Activated CD4-positive, alpha-beta T cell treated with anti-CD3 and anti-CD28 coated beads, Interleukin-2, amount 10 ng/mL, durations not matched to agents 24 days and 14 days (primary cell): ENCODE results near the gene PPDPF. TPM values are rescaled to one million over a fixed set of nuclear protein-coding genes. Genes with fewer than 3 reads are reported as not detected.

Experiments used
- DNase-seq: peaks from one replicate; pipeline ENCODE4 v3.0.0; 2022
- H3K27ac Mint-ChIP-seq: one replicate; pipeline ENCODE4 v1.8.0; 2022; ENCODE audit warnings: mild to moderate bottlenecking, mixed read lengths
- H3K27me3 Mint-ChIP-seq: one replicate; pipeline ENCODE4 v1.8.0; 2022; ENCODE audit warnings: mixed read lengths
- H3K36me3 Mint-ChIP-seq: one replicate; pipeline ENCODE4 v1.8.0; 2022; ENCODE audit warnings: low read depth, mild to moderate bottlenecking, mixed read lengths
- H3K4me1 Mint-ChIP-seq: one replicate; pipeline ENCODE4 v1.8.0; 2021; ENCODE audit warnings: mixed read lengths
- H3K4me3 Mint-ChIP-seq: one replicate; pipeline ENCODE4 v1.8.0; 2022; ENCODE audit warnings: mild to moderate bottlenecking, moderate library complexity, mixed read lengths
- H3K9me3 Mint-ChIP-seq: one replicate; pipeline ENCODE4 v1.8.0; 2021; ENCODE audit warnings: mixed read lengths
- intact Hi-C: fragments of 100-400 bp; cut with micrococcal nuclease; formaldehyde crosslinking; loops from one replicate; pipeline ENCODE4 v1.15.1; 2023
- total RNA-seq: library from RNA; stranded (reverse); gene quantifications from 2 replicates; pipeline ENCODE4 v1.2.3, GENCODE V29; 2022

The PPDPF gene
- total RNA-seq, 1 donor from 2014 or later, result 130 TPM

DNA sequence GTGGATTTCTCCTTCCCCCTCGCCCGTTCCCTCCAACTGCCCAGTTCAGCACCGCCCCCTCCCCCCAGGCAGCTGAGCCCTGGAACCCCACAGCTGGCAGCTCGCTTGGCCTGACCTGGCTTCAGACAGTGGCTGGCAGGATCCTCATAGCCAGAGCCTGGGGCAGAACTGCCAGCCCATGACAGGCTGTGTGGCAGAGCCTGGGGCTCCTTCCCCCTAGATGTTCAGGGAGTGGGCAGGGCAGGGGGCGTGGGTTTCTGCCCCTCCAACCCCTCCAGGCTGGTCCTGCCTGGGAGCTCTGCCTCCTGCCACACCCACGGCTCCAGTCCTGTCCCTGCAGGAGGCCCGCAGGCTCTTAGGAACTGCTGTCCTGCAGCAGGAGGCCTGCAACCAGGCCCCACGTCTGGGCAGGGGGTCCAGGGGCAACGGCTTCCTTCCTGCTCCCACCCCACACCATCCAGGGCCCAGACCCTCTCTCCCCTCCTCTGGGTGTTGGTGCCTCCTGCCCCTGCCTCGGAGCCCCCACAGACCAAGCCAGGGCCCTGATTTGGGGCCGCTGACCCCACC, 38.5 kb upstream of the PPDPF start:
- H3K36me3 Mint-ChIP-seq, result no peaks in the 10 kb centered on the region
- no peak overlapping the region for H3K27ac Mint-ChIP-seq
- intact Hi-C loops, result no loop called here
- peaks cover 18% of the 10 kb centered on the region for H3K27me3 Mint-ChIP-seq
- H3K4me3 Mint-ChIP-seq, result no peak overlapping the region
- no peaks in the 10 kb centered on the region for H3K9me3 Mint-ChIP-seq
- H3K4me1 Mint-ChIP-seq, result peaks cover 1% of the 10 kb centered on the region
- no peak for DNase-seq

DNA sequence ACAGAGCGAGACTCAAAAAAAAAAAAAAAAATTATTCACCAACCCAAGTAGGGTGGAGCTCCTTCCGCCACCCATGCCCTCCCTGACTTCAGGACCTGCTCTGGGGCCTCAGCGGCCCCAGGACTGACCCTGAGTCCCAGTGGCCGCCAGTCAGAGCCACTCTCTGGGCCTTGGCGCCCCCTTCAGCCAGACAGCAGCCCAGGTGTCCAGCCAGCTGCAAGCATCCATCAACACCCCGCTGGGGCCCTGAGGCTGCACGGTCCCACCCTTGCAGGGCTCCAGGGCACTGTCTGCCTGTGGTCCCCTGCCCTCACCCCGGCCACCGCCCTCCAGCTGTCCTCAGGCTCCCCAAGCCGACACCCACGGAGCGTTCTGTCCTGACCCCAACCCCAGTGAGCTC, 36.7 kb upstream of the PPDPF start:
- Mint-ChIP-seq H3K9me3 (no peaks in the 10 kb centered on the region), H3K4me1 (peaks cover 1% of the 10 kb centered on the region), H3K27me3 (peaks cover 19% of the 10 kb centered on the region), H3K36me3 (no peaks in the 10 kb centered on the region), H3K4me3 (no peak overlapping the region), H3K27ac (no peak overlapping the region)
- no peak for DNase-seq
- intact Hi-C loops, result no loop called here

DNA sequence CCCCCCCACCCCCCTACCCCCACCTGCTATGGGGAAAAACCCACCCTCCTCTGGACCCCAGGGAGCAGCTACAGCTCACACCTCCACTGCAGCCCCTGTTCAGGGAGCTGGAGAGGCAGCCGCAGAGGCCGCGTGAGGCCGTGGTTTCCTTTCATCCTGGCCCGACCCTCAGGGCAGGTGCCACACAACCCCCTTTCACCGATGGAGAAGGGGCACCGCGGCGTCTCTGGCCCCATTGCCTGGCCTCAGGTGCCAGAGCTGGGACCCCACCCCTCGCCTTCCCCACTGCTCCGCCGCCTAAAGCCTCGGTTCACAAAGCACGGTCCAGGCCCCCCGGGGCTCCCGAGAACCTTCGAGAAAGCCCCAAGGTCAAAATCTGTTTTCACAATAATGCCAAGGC, 36.3 kb upstream of the PPDPF start:
- Mint-ChIP-seq H3K4me1 (peaks cover 1% of the 10 kb centered on the region), H3K4me3 (no peak overlapping the region), H3K27me3 (peaks cover 20% of the 10 kb centered on the region), H3K9me3 (no peaks in the 10 kb centered on the region), H3K36me3 (no peaks in the 10 kb centered on the region), H3K27ac (no peak overlapping the region)
- DNase-seq, result no peak
- intact Hi-C loops, result no loop called here

DNA sequence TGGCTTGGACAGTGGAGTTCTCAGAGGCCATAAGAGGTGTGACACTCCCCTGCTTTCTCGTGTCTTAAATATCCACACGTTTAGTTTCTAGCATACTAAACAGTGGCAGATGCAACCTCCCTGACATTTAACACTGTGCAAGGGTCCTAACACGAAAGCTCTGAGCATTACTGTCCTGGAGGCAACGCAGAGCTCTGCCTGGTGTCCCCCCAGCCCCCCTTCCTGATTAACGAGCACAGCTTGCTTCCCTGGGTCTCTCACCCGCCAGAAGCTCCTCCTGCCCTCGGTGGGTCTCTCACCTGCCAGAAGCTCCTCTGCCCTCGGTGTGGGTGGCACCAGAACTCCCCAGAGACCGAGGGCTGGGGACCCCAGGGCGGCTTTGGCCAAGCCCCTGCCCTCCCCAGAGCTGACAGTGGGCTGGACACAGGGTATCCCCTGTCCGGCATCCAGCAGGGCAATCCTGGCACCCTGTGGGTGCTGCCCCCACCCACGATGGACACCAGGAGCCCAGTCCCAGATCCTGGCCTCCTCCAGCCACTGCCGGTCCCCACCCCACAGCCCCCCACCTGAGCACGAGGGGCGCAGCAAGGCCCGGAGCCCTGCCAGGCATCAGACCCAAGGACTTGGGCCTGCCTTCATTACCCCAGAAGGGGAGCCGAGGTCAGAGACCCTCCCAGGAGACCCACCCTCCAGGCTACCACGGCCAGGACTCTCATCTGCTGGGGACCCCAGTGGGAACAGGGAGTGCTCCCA, 35.7 kb upstream of the PPDPF start:
- Mint-ChIP-seq H3K9me3 (no peaks in the 10 kb centered on the region), H3K27ac (no peak overlapping the region), H3K4me3 (no peak overlapping the region), H3K27me3 (peaks cover 23% of the 10 kb centered on the region), H3K4me1 (peaks cover 1% of the 10 kb centered on the region), H3K36me3 (no peaks in the 10 kb centered on the region)
- DNase-seq, result no peak
- intact Hi-C loops, result no loop called here

DNA sequence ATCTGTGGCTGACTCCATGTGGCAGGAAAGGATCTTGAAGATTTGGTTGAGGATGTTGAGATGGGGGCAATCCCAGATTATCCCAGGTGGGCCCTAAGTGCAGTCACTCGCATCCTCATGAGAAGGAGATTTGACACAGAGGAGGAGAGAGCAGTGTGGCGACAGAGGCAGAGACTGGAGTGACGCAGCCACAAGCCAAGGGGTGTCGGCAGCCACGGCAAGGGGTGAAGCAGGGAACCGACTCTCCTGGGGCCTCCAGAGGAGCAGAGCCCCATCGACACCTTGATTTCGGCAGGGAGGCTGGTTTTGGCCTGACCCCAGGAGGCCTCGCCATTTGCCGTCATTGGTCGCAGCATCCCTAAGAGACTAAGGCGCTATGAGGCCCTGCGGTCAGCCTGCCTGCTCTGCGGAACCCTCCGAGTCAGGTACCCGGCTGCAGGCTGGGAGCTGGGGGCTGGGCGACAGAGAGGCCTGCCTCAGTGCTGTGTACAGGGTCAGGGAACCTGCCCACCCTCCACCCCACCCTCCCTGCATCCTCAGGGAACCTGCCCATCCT, 34.2 kb upstream of the PPDPF start:
- no peak overlapping the region for H3K4me3 Mint-ChIP-seq
- no peaks in the 10 kb centered on the region for H3K36me3 Mint-ChIP-seq
- intact Hi-C loops, result no loop called here
- peaks cover 1% of the 10 kb centered on the region for H3K4me1 Mint-ChIP-seq
- no peak overlapping the region for H3K27ac Mint-ChIP-seq
- peaks cover 21% of the 10 kb centered on the region for H3K27me3 Mint-ChIP-seq
- no peak for DNase-seq
- H3K9me3 Mint-ChIP-seq, result no peaks in the 10 kb centered on the region

DNA sequence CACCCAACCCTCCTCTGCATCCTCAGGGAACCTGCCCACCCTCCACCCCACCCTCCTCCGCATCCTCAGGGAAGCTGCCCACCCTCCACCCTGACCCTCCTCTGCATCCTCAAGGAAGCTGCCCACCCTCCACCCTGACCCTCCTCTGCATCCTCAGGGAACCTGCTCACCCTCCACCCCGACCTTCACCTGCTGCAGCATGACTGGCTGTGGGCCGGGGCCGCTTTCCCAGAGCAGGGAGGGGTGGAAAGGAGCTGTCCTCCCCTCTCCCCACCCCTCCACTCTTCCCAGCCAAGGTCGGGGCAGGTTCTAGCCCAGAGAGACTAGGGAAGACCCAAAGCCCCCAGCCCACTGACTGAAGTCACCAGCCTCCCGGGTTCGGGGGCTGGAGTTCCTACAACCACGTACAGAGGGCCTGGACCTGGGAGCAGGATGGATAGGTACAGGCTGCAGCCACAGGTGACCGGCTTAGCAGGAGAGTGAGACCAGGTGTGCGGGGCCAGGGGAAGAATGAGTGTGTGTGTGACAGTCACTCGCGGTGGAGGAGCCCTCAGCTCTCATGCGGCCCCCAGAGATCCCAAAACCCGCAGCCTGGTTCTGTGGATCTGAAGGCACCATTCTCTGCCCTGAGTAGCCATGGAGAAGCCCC, 33.3 kb upstream of the PPDPF start:
- H3K4me3 Mint-ChIP-seq, result no peak overlapping the region

DNA sequence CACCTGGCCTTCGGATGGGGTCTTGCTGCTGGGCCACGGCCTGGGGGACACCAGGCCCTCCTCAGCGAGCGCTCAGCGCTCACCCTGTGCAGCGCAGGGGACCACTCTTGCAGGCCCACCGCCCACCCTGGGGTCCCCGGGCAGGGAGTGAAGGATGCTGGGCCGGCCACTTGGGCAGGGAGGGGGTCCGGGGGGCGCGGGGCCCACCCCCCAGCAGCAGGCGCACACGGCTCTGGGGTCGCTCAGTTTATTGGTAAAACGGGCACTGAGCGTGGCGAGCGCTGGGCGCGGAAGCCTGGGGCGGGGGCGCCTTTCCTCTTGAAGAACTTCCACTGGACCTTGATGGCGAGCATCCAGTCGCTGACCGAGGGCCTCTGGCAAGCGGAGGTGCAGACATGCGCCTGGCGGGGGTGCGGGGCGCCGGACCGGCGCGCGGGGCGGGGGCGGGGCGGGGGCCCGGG, 32.8 kb upstream of the PPDPF start:
- Mint-ChIP-seq H3K9me3 (peaks cover 9% of the 10 kb centered on the region), H3K36me3 (no peaks in the 10 kb centered on the region), H3K4me3 (no peak overlapping the region), H3K27ac (no peak overlapping the region), H3K27me3 (peaks cover 15% of the 10 kb centered on the region), H3K4me1 (peaks cover 1% of the 10 kb centered on the region)
- no peak for DNase-seq
- intact Hi-C loops, result no loop called here

More for the DNA sequence above, 33.3 kb upstream of the PPDPF start:
- H3K27me3 Mint-ChIP-seq, result peaks cover 18% of the 10 kb centered on the region
- peaks cover 1% of the 10 kb centered on the region for H3K4me1 Mint-ChIP-seq
- intact Hi-C loops, result no loop called here
- H3K9me3 Mint-ChIP-seq, result peaks cover 3% of the 10 kb centered on the region
- DNase-seq, result no peak
- no peak overlapping the region for H3K27ac Mint-ChIP-seq
- no peaks in the 10 kb centered on the region for H3K36me3 Mint-ChIP-seq

DNA sequence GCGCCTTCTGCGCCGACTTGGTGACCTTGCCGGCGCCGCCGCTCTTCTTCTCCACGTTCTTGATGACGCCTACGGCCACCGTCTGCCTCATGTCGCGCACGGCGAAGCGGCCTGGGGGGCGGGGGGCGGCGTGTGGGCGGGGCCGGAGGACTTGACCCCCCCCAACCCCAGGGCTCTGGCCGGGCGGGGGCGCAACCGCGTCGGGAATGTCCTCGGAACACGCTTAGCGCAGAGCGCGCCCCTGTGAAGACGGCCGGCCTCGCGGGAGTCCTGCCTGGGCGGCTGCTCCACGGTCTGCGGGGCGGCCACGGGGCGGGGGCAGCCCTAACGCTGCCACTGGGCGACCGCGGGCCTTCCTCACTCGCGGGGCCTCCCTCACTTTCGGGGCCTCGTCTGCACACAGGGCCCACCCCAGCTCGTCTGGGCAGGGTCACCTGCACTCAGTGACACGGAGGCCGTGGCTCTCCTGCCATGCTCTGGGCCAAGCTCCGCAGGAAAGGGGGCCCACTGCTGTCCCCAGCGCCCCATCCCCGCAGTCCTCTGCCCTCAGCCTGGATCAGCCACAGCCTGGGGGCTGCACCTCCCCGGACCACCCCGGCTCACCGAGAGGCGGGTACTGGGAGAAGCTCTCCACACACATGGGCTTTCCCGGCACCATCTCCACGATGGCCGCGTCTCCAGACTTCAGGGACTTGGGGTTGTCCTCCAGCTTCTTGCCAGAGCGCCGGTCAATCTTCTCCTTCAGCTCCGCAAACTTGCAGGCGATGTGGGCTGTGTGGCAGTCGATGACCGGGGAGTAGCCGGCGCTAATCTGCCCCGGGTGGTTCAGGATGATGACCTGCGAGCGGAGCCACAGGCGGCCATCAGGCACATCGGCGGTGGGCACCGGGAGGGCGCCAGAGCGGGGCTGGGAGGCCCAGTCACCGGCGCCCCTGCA, 32.0 kb upstream of the PPDPF start:
- DNase-seq, result no peak
- Mint-ChIP-seq H3K27me3 (peaks cover 13% of the 10 kb centered on the region), H3K27ac (no peak overlapping the region)

DNA sequence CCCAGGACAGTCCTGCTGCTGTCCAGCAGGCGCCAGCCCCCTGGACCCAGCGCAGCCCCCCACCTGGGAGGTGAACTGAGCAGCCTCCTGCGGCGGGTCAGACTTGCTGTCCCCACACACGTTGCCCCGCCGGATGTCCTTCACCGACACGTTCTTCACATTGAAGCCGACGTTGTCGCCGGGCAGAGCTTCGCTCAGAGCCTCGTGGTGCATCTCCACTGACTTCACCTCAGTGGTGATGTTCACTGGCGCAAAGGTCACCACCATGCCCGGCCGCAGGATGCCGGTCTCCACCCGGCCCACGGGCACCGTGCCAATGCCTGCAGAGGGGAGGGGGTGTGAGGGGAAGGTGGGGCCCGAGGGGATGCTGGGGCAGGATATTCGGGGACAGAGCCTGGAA, 30.1 kb upstream of the PPDPF start:
- no peaks in the 10 kb centered on the region for H3K4me1 Mint-ChIP-seq
- H3K9me3 Mint-ChIP-seq, result peaks cover 10% of the 10 kb centered on the region
- H3K27ac Mint-ChIP-seq, result no peak overlapping the region
- intact Hi-C loops, result no loop called here
- DNase-seq, result no peak
- H3K4me3 Mint-ChIP-seq, result no peak overlapping the region
- peaks cover 10% of the 10 kb centered on the region for H3K27me3 Mint-ChIP-seq
- H3K36me3 Mint-ChIP-seq, result no peaks in the 10 kb centered on the region

More for the DNA sequence above, 32.0 kb upstream of the PPDPF start:
- Mint-ChIP-seq H3K36me3 (no peaks in the 10 kb centered on the region), H3K4me1 (no peaks in the 10 kb centered on the region), H3K9me3 (peaks cover 10% of the 10 kb centered on the region), H3K4me3 (no peak overlapping the region)
- intact Hi-C loops, result no loop called here

DNA sequence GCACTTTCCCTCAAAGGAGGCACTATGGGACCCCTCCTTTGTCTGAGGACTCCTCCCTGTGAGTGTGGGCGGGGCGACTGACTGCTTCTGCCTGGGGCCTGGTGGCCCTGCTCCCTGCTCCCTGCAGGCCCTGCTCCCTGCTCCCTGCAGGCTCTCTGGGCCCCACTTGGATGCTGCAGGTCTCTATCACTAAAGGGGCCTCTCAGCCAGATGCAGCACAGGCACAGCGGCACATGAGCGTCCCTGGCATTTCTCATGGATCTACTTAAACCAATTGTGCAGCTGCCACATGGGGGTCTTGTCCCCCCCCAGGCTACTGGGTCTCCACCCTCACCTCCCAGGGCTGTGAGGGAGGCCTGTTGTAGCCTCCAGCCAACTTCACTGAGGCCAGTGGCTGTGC, 29.5 kb upstream of the PPDPF start:
- H3K36me3 Mint-ChIP-seq, result no peaks in the 10 kb centered on the region
- H3K4me1 Mint-ChIP-seq, result no peaks in the 10 kb centered on the region
- H3K27ac Mint-ChIP-seq, result no peak overlapping the region
- H3K4me3 Mint-ChIP-seq, result no peak overlapping the region
- H3K9me3 Mint-ChIP-seq, result peaks cover 10% of the 10 kb centered on the region
- intact Hi-C loops, result no loop called here
- no peak for DNase-seq
- peaks cover 10% of the 10 kb centered on the region for H3K27me3 Mint-ChIP-seq

DNA sequence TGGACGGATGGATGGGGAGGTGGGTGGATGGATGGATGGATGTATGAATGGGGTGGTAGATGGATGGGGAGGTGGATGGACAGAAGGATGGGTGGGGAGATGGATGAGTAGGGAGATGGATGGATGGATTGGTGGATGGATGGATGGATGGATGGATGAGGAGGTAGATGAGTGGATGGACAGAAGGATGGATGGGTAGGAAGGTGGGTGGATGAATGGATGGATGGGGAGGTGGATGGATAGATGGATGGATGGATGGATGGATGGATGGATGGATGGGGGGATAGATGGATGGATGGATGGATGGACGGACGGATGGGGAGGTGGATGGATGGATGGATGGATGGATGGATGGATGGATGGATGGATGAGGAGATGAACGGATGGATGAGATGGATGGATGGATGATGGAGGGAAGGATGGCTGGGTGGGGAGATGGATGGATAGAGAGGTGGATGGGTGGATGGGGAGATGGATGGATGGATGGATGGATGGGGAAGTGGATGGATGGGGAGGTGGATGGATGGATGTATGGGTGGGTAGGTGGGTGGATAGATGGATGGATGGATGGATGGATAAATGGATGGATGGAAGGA, 28.8 kb upstream of the PPDPF start:
- Mint-ChIP-seq H3K36me3 (no peaks in the 10 kb centered on the region), H3K27me3 (peaks cover 14% of the 10 kb centered on the region), H3K27ac (no peak overlapping the region), H3K4me1 (peaks cover 2% of the 10 kb centered on the region), H3K9me3 (peaks cover 10% of the 10 kb centered on the region), H3K4me3 (no peak overlapping the region)
- intact Hi-C loops, result no loop called here
- no peak for DNase-seq

DNA sequence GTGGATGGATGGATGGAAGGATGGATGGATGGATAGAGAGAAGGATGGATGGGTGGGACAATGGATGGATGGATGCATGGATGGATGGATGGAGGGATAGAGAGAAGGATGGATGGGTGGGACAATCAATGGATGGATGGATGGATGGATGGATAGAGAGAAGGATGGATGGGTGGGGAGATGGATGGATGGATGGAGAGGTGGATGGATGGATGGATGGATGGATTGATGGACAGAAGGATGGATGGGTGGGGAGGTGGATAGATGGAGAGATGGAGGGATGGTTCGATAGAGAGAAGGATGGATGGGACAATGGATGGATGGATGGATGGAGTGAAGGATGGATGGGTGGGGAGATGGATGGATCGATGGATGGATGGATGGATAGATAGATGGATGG, 28.0 kb upstream of the PPDPF start:
- Mint-ChIP-seq H3K27ac (no peak overlapping the region), H3K4me3 (no peak overlapping the region), H3K9me3 (peaks cover 10% of the 10 kb centered on the region), H3K36me3 (no peaks in the 10 kb centered on the region), H3K27me3 (peaks cover 18% of the 10 kb centered on the region), H3K4me1 (peaks cover 2% of the 10 kb centered on the region)
- DNase-seq, result no peak
- intact Hi-C loops, result no loop called here

DNA sequence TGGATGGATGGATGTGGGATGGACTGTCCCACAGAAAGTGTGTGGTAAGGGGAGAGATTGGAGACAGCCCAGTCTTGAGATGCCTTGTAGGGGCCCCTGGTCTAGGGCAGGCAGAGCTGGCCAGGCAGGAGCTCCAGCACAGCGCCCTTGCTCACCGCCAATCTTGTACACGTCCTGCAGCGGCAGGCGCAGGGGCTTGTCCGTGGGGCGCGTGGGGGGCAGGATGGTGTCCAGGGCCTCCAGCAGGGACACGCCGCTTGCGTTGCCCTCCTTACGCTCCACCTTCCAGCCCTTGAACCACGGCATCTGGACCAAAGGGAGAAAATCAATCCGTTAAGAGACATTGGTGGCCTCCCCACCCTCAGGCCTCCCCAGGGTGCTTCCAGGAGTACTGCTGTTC, 27.6 kb upstream of the PPDPF start:
- DNase-seq, result no peak
- Mint-ChIP-seq H3K27me3 (peaks cover 22% of the 10 kb centered on the region), H3K4me1 (peaks cover 2% of the 10 kb centered on the region), H3K4me3 (no peak overlapping the region), H3K27ac (no peak overlapping the region), H3K36me3 (no peaks in the 10 kb centered on the region), H3K9me3 (peaks cover 10% of the 10 kb centered on the region)
- intact Hi-C loops, result no loop called here
